CD14-positive monocyte (primary cell): ENCODE data around the gene RAE1. TPM values are rescaled to one million over a fixed set of nuclear protein-coding genes. Genes with fewer than 3 reads are reported as not detected.
A peak's percentile ranks its signal among the peaks of the same experiment; 100 is the strongest.

Experiments
- DNase-seq, 3 donors: peaks; one replicate each; pipeline ENCODE4 v3.0.0-alpha.2; 2011 to 2022
- H2AFZ ChIP-seq: 2 replicates; pipeline ENCODE4 v1.6.0; 2012; ENCODE audit warnings: mild to moderate bottlenecking, low read depth, low read length, inconsistent platforms; ENCODE audit not compliant: insufficient read depth, poor library complexity, severe bottlenecking
- H3K27ac ChIP-seq, 2 donors: 1 replicate in 1 of 2; 2 replicates in 1 of 2; pipeline ENCODE4 v1.5.1; 2012 to 2013; ENCODE audit warnings: low read length in 2 of 2, control low read depth in 1 of 2, inconsistent platforms in 1 of 2, low read depth in 1 of 2, mild to moderate bottlenecking in 1 of 2
- H3K27me3 ChIP-seq, 2 donors: one replicate each; pipeline versions ENCODE4 v1.6.0 to v1.6.1; 2011 to 2013; ENCODE audit warnings: low read length in 2 of 2; ENCODE audit not compliant: control insufficient read depth in 2 of 2, insufficient read depth in 2 of 2
- H3K36me3 ChIP-seq, 2 donors: replicated peaks in 1 of 2; 1 replicate in 1 of 2; 2 replicates in 1 of 2; pipeline versions ENCODE4 v1.5.1 to v1.6.1; 2012 to 2013; ENCODE audit warnings: low read length in 2 of 2, control low read depth in 1 of 2, inconsistent platforms in 1 of 2, mild to moderate bottlenecking in 1 of 2; ENCODE audit not compliant: insufficient read depth in 2 of 2, control insufficient read depth in 1 of 2
- H3K4me1 ChIP-seq, 2 donors: 1 replicate in 1 of 2; 2 replicates in 1 of 2; pipeline versions ENCODE4 v1.5.1 to v1.6.1; 2012 to 2013; ENCODE audit warnings: low read length in 2 of 2, control low read depth in 1 of 2, inconsistent platforms in 1 of 2, mild to moderate bottlenecking in 1 of 2, moderate library complexity in 1 of 2; ENCODE audit not compliant: insufficient read depth in 2 of 2, control insufficient read depth in 1 of 2
- H3K4me2 ChIP-seq: replicated peaks from 2 replicates; pipeline ENCODE3; 2012; ENCODE audit warnings: low read length, moderate library complexity, mild to moderate bottlenecking; ENCODE audit not compliant: poor library complexity, severe bottlenecking; ENCODE audit errors: extremely low read depth
- H3K4me3 ChIP-seq, 3 experiments: fragments of 200-600 bp in 1 of 3; sonication (generic) in 1 of 3; replicated peaks in 1 of 3; 1 replicate in 2 of 3; 2 replicates in 1 of 3; pipeline ENCODE4 v1.5.1; 2011 to 2013; ENCODE audit warnings: low read length in 3 of 3, mild to moderate bottlenecking in 3 of 3, control low read depth in 2 of 3, low read depth in 2 of 3, inconsistent platforms in 1 of 3, moderate library complexity in 1 of 3
- H3K79me2 ChIP-seq: 2 replicates; pipeline ENCODE4 v1.6.0; 2012; ENCODE audit warnings: mild to moderate bottlenecking, control low read depth, inconsistent platforms, low read length, moderate library complexity; ENCODE audit not compliant: insufficient read depth
- H3K9ac ChIP-seq: 2 replicates; pipeline ENCODE4 v1.6.0; 2017; ENCODE audit warnings: low read length, mild to moderate bottlenecking; ENCODE audit not compliant: insufficient read depth, poor library complexity, severe bottlenecking
- H3K9me3 ChIP-seq, 2 donors: replicated peaks in 1 of 2; 1 replicate in 1 of 2; 2 replicates in 1 of 2; pipeline versions ENCODE4 v1.5.1 to v1.6.1; 2012 to 2013; ENCODE audit warnings: low read length in 2 of 2, control low read depth in 1 of 2; ENCODE audit not compliant: control insufficient read depth in 1 of 2, insufficient read depth in 1 of 2
- H4K20me1 ChIP-seq: 2 replicates; pipeline ENCODE4 v1.6.0; 2012; ENCODE audit warnings: mild to moderate bottlenecking, low read length, control low read depth, moderate library complexity; ENCODE audit not compliant: insufficient read depth
- H3K27ac Mint-ChIP-seq, 7 donors: one replicate each; pipeline ENCODE4 v1.8.0; 2020; ENCODE audit warnings: mild to moderate bottlenecking in 7 of 7, mixed read lengths in 7 of 7, moderate library complexity in 6 of 7, inconsistent platforms in 2 of 7
- H3K27me3 Mint-ChIP-seq, 3 donors: one replicate each; pipeline ENCODE4 v1.8.0; 2021 to 2022; ENCODE audit warnings: low read depth in 3 of 3, mild to moderate bottlenecking in 3 of 3, mixed read lengths in 3 of 3, moderate library complexity in 3 of 3, inconsistent platforms in 1 of 3
- H3K36me3 Mint-ChIP-seq, 2 donors: one replicate each; pipeline ENCODE4 v1.8.0; 2020; ENCODE audit warnings: mixed read lengths in 2 of 2, inconsistent platforms in 1 of 2, mild to moderate bottlenecking in 1 of 2
- H3K4me1 Mint-ChIP-seq: one replicate; pipeline ENCODE4 v1.8.0; 2020; ENCODE audit warnings: mild to moderate bottlenecking, mixed read lengths
- H3K4me3 Mint-ChIP-seq, 2 donors: one replicate each; pipeline ENCODE4 v1.8.0; 2020; ENCODE audit warnings: mild to moderate bottlenecking in 2 of 2, mixed read lengths in 2 of 2, moderate library complexity in 1 of 2
- H3K9me3 Mint-ChIP-seq, 7 donors: one replicate each; pipeline ENCODE4 v1.8.0; 2020 to 2022; ENCODE audit warnings: mixed read lengths in 7 of 7, mild to moderate bottlenecking in 6 of 7, moderate library complexity in 6 of 7, inconsistent platforms in 2 of 7
- WGBS: methylation state at CpG from one replicate; pipeline ENCODE4 v1.1.5; 2013; ENCODE audit warnings: missing lambda C conversion rate; ENCODE audit not compliant: insufficient coverage; 5-methylcytosine and 5-hydroxymethylcytosine counted together
- intact Hi-C, 2 donors: fragments of 100-400 bp; cut with micrococcal nuclease; formaldehyde crosslinking; loops; one replicate each; pipeline versions ENCODE4 v1.15.0 to v1.15.1; 2023
- polyA plus RNA-seq, 3 donors: library from polyadenylated mRNA; depleted of rRNA in 1 of 3; unstranded in 2 of 3; stranded (reverse) in 1 of 3; fragments of 300-500 nt in 2 of 3; fragments of >200 nt in 1 of 3; fragmentation: Illumina TruSeq in 2 of 3; gene quantifications; 1 replicate in 2 of 3; 2 replicates in 1 of 3; pipeline ENCODE4 v1.2.3, GENCODE V29; 2012 to 2021
- small RNA-seq: library from RNA; depleted of rRNA; stranded (forward); fragments of <200 nt; gene quantifications from one replicate; pipeline ENCODE3, GENCODE V24; 2012; ENCODE audit warnings: low read depth; ENCODE audit not compliant: insufficient read length
- TF ChIP-seq, protein P1 (sequence below): fragments of 200-600 bp; IDR thresholded peaks from one replicate; pipeline ENCODE4 v1.8.0; 2022; ENCODE audit warnings: antibody characterized with exemption, mild to moderate bottlenecking

The RAE1 gene
- polyA plus RNA-seq, 3 donors, result 15.8 to 27.5 (median 21.7) TPM

DNA sequence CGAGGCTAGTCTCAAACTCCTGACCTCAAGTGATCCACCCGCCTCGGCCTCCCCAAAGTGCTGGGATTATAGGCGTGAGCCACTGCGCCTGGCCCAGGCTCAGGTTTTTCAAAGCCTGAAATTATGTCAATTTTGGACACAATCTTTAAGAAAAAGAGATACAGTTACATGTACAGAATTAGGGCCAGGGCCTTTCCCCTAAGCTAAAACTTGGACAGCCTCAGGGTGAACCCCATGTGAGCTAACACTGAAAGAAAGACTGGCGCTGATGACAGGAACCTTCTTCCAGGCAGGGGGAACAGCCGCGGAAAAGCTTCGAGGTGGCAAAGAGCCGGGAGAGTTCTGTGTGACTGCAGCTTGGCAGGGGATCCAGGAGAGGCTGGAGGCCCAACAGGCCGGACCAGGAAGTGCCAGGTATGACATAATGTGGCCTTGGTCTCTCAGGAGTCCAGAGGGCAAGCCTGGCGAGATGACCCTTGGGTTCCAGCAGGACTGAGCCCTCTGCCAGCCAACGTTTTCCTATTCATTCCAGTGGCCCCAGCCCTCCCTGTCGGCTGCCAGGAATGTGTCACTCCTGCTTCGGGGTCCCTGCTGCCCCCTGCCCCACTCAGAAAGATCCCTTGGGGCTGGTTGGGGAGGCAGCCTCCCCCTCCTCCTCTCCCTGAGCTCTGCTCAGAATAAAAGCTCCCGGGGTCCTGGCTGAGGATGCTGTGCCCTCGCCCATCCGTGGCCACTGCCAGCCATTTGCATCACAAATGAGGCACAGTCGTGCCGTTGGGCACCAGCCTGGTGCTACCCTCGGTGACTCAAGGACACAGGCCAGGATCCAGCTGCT lies 77.5 kb downstream of the RAE1 start:
- DNase-seq, result peak in 1 of 3 donors; percentile 15
- Mint-ChIP-seq H3K4me3 (no peak overlapping the region), H3K4me1 (peaks cover 86% of the 10 kb centered on the region), H3K36me3 (peaks cover 4 to 6% of the 10 kb centered on the region in 2 donors), H3K9me3 (peaks cover 0 to 6% (median 0%) of the 10 kb centered on the region in 7 donors), H3K27me3 (peaks cover 0 to 7% (median 5%) of the 10 kb centered on the region in 3 donors), H3K27ac (peak overlapping the region in 6 of 7 donors; percentile 30 to 95 (median 61))
- H3K79me2 ChIP-seq, result no peaks in the 10 kb centered on the region
- H3K36me3 ChIP-seq, result no peaks in the 10 kb centered on the region
- no peak overlapping the region for H3K9ac ChIP-seq
- H3K4me2 ChIP-seq, result no peak overlapping the region
- H3K9me3 ChIP-seq, result no peaks in the 10 kb centered on the region
- no peaks in the 10 kb centered on the region for H4K20me1 ChIP-seq
- no peak overlapping the region for H3K4me3 ChIP-seq
- H3K4me1 ChIP-seq, result peaks cover 79 to 94% of the 10 kb centered on the region in 2 donors
- 94% methylated on average over 20 of the region's 21 CpGs for WGBS
- no peaks in the 10 kb centered on the region for H3K27me3 ChIP-seq
- H3K27ac ChIP-seq, result peak overlapping the region; percentile 87 to 94
- H2AFZ ChIP-seq, result no peak overlapping the region
- TF ChIP-seq, protein P1, sequence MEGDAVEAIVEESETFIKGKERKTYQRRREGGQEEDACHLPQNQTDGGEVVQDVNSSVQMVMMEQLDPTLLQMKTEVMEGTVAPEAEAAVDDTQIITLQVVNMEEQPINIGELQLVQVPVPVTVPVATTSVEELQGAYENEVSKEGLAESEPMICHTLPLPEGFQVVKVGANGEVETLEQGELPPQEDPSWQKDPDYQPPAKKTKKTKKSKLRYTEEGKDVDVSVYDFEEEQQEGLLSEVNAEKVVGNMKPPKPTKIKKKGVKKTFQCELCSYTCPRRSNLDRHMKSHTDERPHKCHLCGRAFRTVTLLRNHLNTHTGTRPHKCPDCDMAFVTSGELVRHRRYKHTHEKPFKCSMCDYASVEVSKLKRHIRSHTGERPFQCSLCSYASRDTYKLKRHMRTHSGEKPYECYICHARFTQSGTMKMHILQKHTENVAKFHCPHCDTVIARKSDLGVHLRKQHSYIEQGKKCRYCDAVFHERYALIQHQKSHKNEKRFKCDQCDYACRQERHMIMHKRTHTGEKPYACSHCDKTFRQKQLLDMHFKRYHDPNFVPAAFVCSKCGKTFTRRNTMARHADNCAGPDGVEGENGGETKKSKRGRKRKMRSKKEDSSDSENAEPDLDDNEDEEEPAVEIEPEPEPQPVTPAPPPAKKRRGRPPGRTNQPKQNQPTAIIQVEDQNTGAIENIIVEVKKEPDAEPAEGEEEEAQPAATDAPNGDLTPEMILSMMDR, result no peak
- intact Hi-C loops, result no loop called here

Small RNAs within 50 kb of the gene (small RNA-seq; reads per million reads assigned to genes)
- not detected for gene MIR4325
- not detected for gene RF00019
- not detected for gene RPL39P39

Other genes with a start within 250 kb of the RAE1 start
- not detected for gene BMP7, start 84.6 kb upstream of the RAE1 start, polyA plus RNA-seq
- not detected for gene SPO11, start 21.5 kb upstream of the RAE1 start, polyA plus RNA-seq
- gene RBM38, start 40.1 kb downstream of the RAE1 start, polyA plus RNA-seq, result 10 to 100 TPM in 2 of 3 donors, 1 to 10 TPM in 1; 7.5 to 48.3 (median 17.8) TPM
- not detected for gene CTCFL, start 173.9 kb downstream of the RAE1 start, polyA plus RNA-seq
- not detected for gene PCK1, start 209.9 kb downstream of the RAE1 start, polyA plus RNA-seq